HG02588 (cell line): ENCODE measurements around the gene EGR4.

Source experiments
- ATAC-seq: cut with Tn5 transposase; IDR thresholded peaks from one replicate; pipeline ENCODE4 v1.9.1; 2021; ENCODE audit warnings: mild to moderate bottlenecking, moderate library complexity; ENCODE audit not compliant: unreplicated experiment

Gene EGR4

GRCh38 chr2:73250872-73251846 is 42.2 kb downstream of the EGR4 start:
- no peak for ATAC-seq

- ATAC-seq = no peak
These were observed 43.7 kb downstream of the EGR4 start for GRCh38 chr2:73249636-73250035.

GRCh38 chr2:73246850-73247249 is 46.5 kb downstream of the EGR4 start:
- no peak for ATAC-seq

- no peak for ATAC-seq
These were observed 48.8 kb downstream of the EGR4 start for GRCh38 chr2:73244580-73244979.

- ATAC-seq = no peak
These were observed 49.3 kb downstream of the EGR4 start for GRCh38 chr2:73243884-73244570.
